Glutamatergic neuron (in vitro differentiated cells): ENCODE results near the gene CEP44. TPM values are rescaled to one million over a fixed set of nuclear protein-coding genes. Genes with fewer than 3 reads are reported as not detected.

Experiments
- DNase-seq: peaks from one replicate; pipeline ENCODE4 v3.0.0; 2022
- H3K27ac Mint-ChIP-seq: one replicate; pipeline ENCODE4 v1.8.0; 2020; ENCODE audit warnings: mild to moderate bottlenecking, mixed read lengths, inconsistent platforms; ENCODE audit not compliant: unreplicated experiment
- H3K27me3 Mint-ChIP-seq: one replicate; pipeline ENCODE4 v1.8.0; 2020; ENCODE audit warnings: mild to moderate bottlenecking, moderate library complexity, mixed read lengths, inconsistent platforms; ENCODE audit not compliant: unreplicated experiment
- H3K36me3 Mint-ChIP-seq: one replicate; pipeline ENCODE4 v1.8.0; 2020; ENCODE audit warnings: mild to moderate bottlenecking, mixed read lengths, inconsistent platforms; ENCODE audit not compliant: unreplicated experiment
- H3K4me1 Mint-ChIP-seq: one replicate; pipeline ENCODE4 v1.8.0; 2020; ENCODE audit warnings: mild to moderate bottlenecking, low read depth, mixed read lengths, inconsistent platforms; ENCODE audit not compliant: unreplicated experiment
- H3K4me3 Mint-ChIP-seq: one replicate; pipeline ENCODE4 v1.8.0; 2020; ENCODE audit warnings: mild to moderate bottlenecking, mixed read lengths, inconsistent platforms; ENCODE audit not compliant: unreplicated experiment
- H3K9me3 Mint-ChIP-seq: one replicate; pipeline ENCODE4 v1.8.0; 2020; ENCODE audit warnings: mild to moderate bottlenecking, moderate library complexity, mixed read lengths, inconsistent platforms; ENCODE audit not compliant: unreplicated experiment
- CTCF ChIP-seq: fragments of 200-600 bp; sonication (generic); IDR thresholded peaks from one replicate; pipeline ENCODE4 v1.5.0; 2021; ENCODE audit not compliant: partially characterized antibody, unreplicated experiment
- total RNA-seq: library from RNA; stranded (reverse); fragmentation: NEBNext Ultra II Directional; extraction: Animal tissue kit (Norgen Biotek cat#: 25700); gene quantifications from one replicate; pipeline ENCODE4 v1.2.1, GENCODE V29; 2021; ENCODE audit not compliant: unreplicated experiment

Gene CEP44
- total RNA-seq, 1 donor from 2014 or later = 29.0 TPM

GRCh38 chr4:174381440-174381800 is 97.7 kb downstream of the CEP44 start:
- Mint-ChIP-seq H3K36me3 (no peaks in the 10 kb centered on the region), H3K27ac (no peak overlapping the region), H3K27me3 (no peaks in the 10 kb centered on the region), H3K4me1 (peaks cover 9% of the 10 kb centered on the region), H3K9me3 (no peaks in the 10 kb centered on the region), H3K4me3 (no peak overlapping the region)
- DNase-seq = no peak
- no peak for TF ChIP-seq CTCF

Other genes starting within 250 kb of the CEP44 start
- gene FBXO8, start 244 bp upstream of the CEP44 start, total RNA-seq = 23.1 TPM
- gene HPGD, start 238.6 kb downstream of the CEP44 start, total RNA-seq = 0.64 TPM